BE2C (cell line): ENCODE data around the gene PRPF39.

Experiments
- DNase-seq: peaks from one replicate; pipeline ENCODE4 v3.0.0-alpha.2; 2020
- H3K27me3 ChIP-seq: fragments of 250-450 bp; sonication (Bioruptor Pico); 2 replicates; pipeline ENCODE4 v1.5.1; 2020; ENCODE audit warnings: mild to moderate bottlenecking
- H3K36me3 ChIP-seq: fragments of 250-450 bp; sonication (Bioruptor Pico); 2 replicates; pipeline ENCODE4 v1.5.1; 2020; ENCODE audit warnings: mild to moderate bottlenecking
- H3K4me1 ChIP-seq: fragments of 250-450 bp; sonication (Bioruptor Pico); 2 replicates; pipeline ENCODE4 v1.5.1; 2020
- H3K4me3 ChIP-seq: 2 replicates; pipeline ENCODE4 v1.5.1; 2011; ENCODE audit warnings: low read depth, low read length
- H3K9me3 ChIP-seq: fragments of 250-450 bp; sonication (Bioruptor Pico); 2 replicates; pipeline ENCODE4 v1.5.1; 2020
- CTCF ChIP-seq: IDR thresholded peaks from 2 replicates; pipeline ENCODE4 v1.5.1; 2012; ENCODE audit warnings: mild to moderate bottlenecking, low read depth, low read length

The PRPF39 gene

GRCh38 chr14:45083617-45083975 is 320 bp upstream of the PRPF39 start:
- H3K4me1 ChIP-seq, result 0 out of 2 replicates have a peak, but pooled peaks cover 4% of the 10 kb centered on the region
- DNase-seq, result no peak
- no peaks in the 10 kb centered on the region for H3K27me3 ChIP-seq
- no peaks in the 10 kb centered on the region for H3K9me3 ChIP-seq
- H3K36me3 ChIP-seq, result no peaks in the 10 kb centered on the region
- no peak for TF ChIP-seq CTCF
- H3K4me3 ChIP-seq, result peak overlapping the region; percentile 82

- DNase-seq, result no peak
Measured at GRCh38 chr14:45084946-45085346, 1.0 kb downstream of the PRPF39 start.

GRCh38 chr14:45089813-45090212 is 5.9 kb downstream of the PRPF39 start:
- H3K4me3 ChIP-seq, result no peak overlapping the region
- H3K27me3 ChIP-seq, result no peaks in the 10 kb centered on the region
- H3K36me3 ChIP-seq, result peaks cover 7% of the 10 kb centered on the region
- H3K9me3 ChIP-seq, result no peaks in the 10 kb centered on the region
- no peak for DNase-seq
- no peak for TF ChIP-seq CTCF
- H3K4me1 ChIP-seq, result no peaks in the 10 kb centered on the region

More at GRCh38 chr14:45084946-45085346, 1.0 kb downstream of the PRPF39 start:
- no peak for TF ChIP-seq CTCF
- no peaks in the 10 kb centered on the region for H3K9me3 ChIP-seq
- peak overlapping the region; percentile 82 for H3K4me3 ChIP-seq
- H3K36me3 ChIP-seq, result no peaks in the 10 kb centered on the region
- 0 out of 2 replicates have a peak, but pooled peaks cover 4% of the 10 kb centered on the region for H3K4me1 ChIP-seq
- no peaks in the 10 kb centered on the region for H3K27me3 ChIP-seq

- no peak for TF ChIP-seq CTCF
- Histone ChIP-seq H3K9me3 (no peaks in the 10 kb centered on the region), H3K4me1 (no peaks in the 10 kb centered on the region), H3K36me3 (peaks cover 24% of the 10 kb centered on the region), H3K27me3 (no peaks in the 10 kb centered on the region), H3K4me3 (no peak overlapping the region)
- DNase-seq, result no peak
Measured at GRCh38 chr14:45091710-45092109, 7.8 kb downstream of the PRPF39 start.

- no peak overlapping the region for H3K4me3 ChIP-seq
- no peaks in the 10 kb centered on the region for H3K27me3 ChIP-seq
- H3K9me3 ChIP-seq, result no peaks in the 10 kb centered on the region
- no peak for DNase-seq
- no peaks in the 10 kb centered on the region for H3K4me1 ChIP-seq
- no peak for TF ChIP-seq CTCF
- H3K36me3 ChIP-seq, result peaks cover 37% of the 10 kb centered on the region
Measured at GRCh38 chr14:45094275-45094674, 10.4 kb downstream of the PRPF39 start.

GRCh38 chr14:45095143-45095542 is 11.2 kb downstream of the PRPF39 start:
- H3K4me3 ChIP-seq, result no peak overlapping the region
- TF ChIP-seq CTCF, result no peak
- H3K36me3 ChIP-seq, result peaks cover 44% of the 10 kb centered on the region
- H3K9me3 ChIP-seq, result no peaks in the 10 kb centered on the region
- no peak for DNase-seq
- no peaks in the 10 kb centered on the region for H3K27me3 ChIP-seq
- no peaks in the 10 kb centered on the region for H3K4me1 ChIP-seq
